NCI-H146 treated with DMSO at 0.1 percent for 48 hours (cell line): Measurements from ENCODE around the gene SLC27A4.
A peak's percentile ranks its signal among the peaks of the same experiment; 100 is the strongest.

Source experiments
- DNase-seq: peaks from one replicate; lab custom pipeline; 2025; ENCODE audit not compliant: unreplicated experiment; lab: John Stamatoyannopoulos, UW

The SLC27A4 gene

DNA sequence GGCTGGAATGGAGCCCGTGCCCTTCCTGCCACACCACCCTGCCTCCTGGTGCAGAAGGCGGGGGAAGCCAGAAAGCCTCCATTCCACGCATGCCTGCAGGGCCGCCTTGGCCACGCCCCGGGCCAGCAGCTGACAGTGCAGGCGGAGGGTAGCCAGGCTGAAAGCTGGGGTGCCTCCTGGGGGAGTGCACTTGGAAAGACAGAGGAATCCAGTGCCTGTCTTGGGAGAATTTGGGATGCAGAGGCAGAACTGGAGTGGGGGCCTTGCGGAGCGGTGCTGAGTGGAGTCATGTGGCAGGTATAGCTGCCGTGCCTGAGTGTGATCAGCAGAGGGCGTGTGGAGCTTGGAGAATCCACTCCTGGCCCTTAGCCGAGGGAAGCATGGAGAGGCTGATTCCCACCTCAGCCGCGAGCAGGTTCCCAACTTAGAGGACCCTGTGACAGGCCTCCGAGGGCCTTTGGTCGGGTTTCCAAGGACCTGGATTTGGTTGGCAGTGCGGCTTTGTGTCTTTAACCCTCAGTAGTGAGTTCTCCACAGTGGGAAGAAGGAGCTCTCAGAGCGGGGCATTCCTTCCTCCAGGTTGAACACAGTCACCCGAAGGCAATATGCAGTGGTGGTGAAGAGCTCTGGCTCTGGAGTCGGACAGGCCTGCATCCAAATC lies 21.8 kb downstream of the SLC27A4 start:
- peak; percentile 47 for DNase-seq

DNA sequence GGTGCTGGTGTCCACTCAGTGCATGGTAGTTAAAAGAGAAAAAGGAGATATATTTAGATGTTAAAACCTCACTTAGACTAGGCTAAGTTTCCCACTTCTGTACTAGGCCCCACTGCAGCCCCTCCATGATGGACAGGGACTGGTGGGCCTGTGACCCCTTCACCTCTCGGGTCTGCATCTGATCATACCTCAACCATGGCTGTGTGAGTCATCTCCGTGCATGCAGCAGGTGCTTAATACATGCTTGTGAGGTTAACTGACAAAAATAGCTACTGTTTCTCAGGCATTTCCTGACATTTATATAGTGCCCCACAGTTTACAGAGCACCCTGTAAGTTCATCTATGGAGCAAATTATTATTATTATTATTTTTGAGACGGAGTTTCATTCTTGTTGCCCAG lies 22.4 kb downstream of the SLC27A4 start:
- DNase-seq: no peak

DNA sequence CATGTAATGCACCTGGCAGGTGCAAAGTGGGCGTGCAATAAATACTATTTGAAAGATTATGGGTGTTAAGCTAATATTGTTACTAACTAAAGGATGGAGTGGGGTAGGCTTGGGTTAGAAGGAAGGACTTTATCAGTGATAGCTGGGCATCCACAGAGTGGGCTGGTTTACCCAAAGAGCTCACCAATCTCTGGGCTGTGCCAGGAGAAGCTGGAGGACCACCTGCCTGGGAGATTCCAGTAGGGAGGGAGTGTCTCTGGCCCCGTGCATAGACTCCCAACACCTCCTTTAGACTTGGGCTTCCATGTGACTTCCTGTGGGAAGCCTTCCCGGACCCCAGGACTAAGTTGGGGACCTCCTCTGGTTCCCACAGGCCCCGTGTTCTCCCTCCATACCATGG lies 25.2 kb downstream of the SLC27A4 start:
- DNase-seq: no peak

DNA sequence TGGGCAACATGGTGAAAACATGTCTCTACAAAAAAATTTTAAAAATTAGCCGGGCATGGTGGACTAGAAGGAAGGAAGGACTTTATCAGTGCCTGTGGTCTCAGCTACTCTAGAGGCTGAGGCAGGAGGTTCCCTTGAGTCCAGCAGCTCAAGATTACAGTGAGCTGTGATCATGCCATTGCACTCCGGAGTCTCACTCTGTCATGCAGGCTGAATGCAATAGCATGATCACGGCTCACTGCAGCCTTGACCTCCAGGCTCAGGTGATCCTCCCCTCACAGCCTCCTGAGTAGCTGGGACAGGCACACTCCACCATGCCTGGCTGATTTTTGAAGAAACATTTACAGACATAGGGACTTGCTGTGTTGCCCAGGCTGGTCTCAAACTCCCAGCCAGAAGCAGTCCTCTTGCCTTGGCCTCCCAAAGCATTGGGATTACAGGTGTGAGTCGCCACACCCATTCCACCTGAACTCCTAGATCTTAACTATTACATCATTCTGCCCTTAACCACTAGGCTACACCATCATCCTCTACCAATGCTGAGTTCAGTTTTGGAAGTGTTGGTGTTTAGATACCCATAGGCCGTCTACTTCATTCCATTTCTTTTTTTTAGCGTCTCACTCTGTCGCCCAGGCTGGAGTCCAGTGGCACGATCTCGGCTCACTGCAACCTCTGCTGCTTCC lies 28.8 kb downstream of the SLC27A4 start:
- no peak for DNase-seq

DNA sequence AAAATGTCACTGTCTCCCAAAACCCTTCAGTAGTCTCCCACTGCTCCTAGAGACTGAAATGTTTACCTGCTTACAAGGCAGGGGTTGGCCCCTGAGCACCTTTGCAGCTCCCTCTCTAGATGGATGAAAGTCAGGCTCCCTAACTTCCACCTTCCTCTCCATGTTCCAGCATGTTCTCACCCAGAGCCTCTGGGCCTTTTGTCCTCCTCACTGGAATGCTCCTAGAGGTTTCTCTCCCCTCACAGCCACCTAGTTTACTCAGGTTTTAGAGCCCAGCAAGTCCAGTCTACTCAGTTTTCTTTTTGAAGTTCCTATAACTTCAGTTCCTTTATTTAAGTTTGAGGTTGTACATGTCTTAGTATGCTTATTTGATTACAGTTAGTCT lies 30.0 kb downstream of the SLC27A4 start:
- no peak for DNase-seq

DNA sequence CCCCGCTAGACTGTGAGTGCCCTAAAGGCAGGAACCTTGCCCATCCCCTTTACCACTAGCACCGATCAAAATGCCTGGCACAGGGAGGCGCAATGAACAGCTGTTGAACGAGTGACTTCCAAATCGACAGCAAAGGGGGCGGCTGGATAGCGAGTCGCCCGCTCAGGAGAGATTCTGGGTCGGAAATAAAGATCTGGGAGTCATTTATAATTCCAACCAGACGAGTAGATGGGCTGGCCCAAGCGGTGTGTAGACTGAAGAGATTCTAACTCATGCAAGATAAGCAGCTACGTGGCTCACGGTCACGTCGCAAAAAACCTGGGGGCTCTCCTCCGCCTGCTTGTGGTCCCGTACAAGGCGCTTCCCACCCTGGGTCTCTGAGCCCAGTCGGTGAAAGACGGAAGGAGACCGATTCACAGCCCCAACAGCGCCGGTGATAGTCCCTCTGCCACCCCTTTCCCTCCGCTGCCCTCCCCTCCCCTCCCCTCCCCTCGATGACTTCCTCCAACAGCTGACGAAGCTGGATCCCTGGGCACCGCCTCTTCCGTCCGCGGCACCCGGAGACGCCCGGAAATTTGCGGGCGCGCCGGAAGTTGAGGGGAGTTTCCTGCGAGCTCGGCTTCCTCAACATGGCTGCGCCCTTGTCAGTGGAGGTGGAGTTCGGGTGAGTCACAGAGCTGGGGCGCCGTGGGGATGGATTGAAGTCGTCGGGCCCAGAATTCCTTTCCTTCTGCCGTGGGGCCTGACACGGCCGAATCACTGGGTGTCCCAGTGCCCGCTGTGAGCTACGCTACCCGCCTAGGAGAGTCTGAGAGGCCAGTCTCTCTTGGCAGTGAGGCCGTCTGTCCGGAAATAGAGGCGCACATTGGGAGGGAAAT lies 30.7 kb downstream of the SLC27A4 start, which contains the start of gene URM1:
Gene URM1 (plus strand): TSS at position 623 of the 878 bp plus-strand sequence. CDS start 7 bp downstream, at position 630.
- peak; percentile 74 for DNase-seq

DNA sequence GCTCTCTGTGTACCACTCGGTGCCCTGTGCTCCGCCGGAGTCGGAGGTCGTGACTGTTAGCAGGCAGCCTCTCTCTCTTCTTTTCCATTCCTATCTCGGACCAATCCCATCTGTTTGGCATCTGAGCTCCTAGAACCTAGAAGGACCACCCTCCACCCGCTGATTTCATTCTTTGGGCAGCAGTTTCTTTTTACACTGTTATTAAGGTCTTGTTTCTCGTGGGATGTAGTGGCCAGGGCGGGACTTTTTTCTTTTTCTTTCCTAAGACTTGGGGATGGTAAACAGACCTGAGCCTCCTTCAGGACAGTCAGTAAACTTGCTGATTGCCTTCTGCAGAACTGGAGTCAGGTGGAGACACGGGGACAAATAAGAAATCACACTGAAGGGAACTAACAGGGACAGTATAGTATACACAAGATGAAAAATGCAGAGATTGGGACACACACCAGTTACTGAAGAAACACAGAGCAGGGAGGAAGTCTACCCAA lies 31.3 kb downstream of the SLC27A4 start:
- DNase-seq: no peak

DNA sequence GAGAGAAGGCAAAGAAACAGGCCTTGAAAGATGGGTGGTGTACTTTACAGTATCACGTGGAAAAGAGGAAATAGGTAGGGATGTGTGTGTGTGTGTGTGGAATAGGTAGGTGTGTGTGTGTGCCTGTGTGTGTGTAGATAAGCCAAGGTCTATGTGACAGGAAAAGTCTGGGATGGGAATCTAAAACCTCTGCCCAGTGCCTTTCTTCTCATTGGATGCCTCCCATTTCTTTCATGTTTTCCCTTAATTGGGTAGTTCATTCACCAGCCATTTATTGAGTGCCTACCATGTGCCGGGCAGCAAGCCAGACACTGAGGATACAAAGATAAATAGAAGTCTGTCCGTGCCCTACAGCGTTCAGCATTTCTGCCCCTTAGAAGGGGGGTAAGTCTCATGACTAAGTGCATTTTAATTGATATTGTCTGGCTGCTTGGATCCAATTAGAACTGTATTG lies 31.9 kb downstream of the SLC27A4 start:
- DNase-seq: no peak

DNA sequence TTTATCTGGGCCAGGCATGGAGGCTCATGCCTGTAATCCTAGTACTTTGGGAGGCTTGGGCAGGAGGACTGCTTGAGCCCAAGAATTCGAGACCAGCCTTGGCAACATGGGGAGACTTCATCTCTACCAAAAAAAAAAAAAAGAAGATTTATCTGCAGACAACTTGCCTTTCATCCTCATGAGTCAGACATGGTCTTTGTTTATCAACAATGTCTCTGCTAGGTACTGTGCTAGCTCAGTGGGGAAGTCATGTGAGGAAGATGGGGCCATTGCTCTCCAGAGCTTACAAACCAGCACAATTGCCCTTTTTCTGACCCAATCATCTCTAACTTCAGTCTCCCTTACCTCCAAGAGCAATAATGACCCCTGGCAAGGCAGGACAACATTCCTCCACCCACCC lies 32.5 kb downstream of the SLC27A4 start:
- DNase-seq: no peak

DNA sequence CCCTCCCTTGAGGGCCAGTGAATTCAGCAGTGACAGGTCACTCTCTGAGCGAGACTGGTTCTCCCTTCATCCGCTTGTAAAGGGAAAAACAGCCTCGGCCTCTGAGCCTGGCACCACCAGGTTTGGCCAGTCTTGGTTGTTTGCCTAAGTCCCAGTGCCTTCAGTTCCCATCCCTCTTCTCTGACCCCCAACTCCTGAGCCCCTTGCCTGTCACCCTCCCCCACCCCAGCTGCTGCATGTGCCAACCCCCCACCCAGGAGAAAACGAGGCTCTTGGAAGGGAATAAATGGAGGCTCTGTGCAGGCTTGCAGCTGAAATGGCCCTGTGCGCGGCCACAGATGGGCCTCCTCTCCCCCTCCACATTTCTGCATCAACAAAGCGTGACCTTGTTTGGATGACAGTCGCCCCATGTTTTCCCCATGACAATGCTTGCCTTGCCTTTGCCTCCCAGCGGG lies 33.9 kb downstream of the SLC27A4 start:
- DNase-seq: no peak

DNA sequence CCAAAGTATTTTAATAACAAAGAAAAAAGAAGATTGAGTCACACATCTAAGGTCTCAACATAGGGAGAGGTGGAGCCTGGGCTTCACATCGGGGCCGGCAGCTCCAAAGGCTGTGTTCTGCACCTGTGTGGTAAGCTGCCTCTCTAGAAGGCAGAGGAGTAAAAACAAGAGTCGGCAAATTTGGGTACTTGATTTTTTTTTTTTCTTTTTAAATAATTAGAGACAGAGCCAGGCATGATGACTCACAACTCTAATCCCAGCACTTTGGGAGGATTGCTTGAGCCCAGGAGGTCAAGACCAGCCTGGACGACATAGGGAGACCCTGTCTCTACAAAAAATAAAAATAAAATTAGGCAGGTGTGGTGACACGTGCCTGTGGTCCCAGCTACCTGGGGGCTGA lies 35.5 kb downstream of the SLC27A4 start:
- DNase-seq: no peak

DNA sequence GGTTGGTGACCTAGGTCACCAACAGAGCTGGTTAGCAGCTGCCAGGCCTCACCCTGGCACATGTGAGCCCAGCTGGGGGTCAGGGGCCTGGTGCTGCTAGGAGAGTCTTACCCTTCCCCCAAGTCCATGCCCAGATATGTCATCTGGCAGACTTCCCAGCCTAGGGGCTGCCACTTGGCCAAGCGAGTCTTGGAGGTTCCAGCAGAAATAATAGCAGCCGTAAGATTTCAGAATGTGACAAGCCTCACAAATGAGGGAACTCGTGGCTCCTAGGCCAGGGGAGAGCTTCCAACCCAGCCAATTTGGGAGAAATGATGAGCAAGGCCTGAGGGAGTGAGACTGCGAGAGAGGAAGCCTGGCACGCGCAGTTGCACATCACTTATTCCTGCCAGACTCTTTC lies 41.9 kb downstream of the SLC27A4 start:
- DNase-seq: no peak

DNA sequence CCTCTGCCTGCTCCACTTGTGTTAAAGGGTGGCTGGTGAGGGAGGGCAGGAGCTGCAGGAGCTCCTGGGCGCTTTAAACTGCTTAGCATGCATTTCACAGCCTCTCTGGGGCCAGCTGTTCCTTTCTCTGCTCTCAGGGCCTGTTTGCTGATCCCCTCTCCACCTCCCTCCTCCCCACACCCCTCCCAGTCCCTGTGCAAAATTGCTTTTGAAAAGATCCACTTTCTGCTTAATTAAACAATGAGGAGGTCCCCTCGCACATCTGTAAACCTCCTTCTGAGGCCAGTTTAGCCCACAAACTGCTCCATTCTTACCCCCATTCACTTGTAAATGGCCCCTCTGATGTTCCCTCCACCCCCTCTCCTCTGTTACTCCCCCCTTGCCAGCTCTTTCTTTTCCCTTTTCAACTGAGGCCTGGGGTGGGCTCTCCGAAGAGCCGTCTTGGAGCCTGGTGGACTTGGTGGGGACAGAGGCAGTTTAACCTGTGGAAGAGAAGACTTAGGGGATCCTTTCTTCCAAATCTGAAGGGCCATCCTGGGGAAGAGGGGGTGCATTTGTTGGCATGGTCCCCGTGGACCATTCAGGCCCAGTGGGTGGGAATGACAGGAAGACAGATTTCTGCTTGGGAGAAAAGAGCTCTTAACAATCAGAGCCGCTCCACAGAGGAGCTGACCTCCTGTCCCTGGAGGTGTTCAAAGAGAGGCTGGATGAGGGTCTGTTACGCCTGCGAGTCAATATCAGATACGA lies 42.9 kb downstream of the SLC27A4 start:
- no peak for DNase-seq

DNA sequence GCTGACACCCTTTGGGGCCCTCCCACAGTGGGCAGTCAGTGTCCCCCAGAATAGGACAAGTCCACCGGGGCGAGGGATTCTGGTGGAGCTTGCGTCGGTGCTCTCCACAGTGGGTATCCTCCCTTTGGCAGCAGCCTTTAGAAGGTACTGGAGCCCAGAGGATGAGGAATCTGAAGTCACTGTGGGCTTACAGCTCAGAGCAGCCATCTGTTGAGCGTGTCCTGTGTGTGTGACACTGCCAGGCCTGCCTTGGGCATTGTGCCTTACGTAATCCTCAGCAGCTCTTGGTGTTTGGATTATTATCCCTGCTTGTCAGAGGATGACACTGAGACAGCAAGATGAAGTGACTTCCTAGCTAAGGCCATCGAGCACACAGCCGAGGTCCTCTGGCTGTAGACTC lies 43.5 kb downstream of the SLC27A4 start:
- DNase-seq: no peak

DNA sequence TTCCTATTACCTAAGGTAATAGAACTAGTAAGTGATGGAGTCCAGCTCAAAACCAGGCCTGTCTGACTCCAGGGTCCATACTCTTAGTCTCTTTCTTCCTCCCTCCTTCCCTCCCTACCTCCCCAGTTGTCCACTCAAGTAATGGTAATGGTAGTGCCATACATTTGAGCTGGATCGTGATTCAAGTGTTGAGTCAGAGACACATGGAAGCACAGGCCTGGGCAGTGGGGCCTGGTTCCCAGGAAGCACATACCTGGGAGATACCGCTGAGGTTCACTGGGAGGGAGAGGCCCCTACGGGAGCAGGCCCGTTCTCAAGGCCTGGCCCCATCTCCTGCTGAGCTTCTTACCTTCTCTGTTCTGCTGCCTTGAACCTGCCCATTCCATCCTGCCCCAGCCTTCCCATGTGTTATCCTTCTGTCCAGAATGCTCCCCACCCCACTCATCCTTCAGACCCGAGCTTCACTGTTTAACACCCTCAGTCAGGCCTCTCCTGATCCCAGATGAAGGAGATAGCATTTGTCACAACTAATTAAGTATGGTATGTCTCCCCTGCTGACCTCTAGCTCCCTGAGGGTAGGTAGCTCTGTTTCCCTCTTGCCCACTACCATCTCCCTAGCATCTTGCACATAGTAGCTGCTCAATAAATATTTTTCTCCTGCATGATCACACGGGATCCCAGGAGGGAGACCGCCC lies 44.6 kb downstream of the SLC27A4 start:
- DNase-seq: no peak

DNA sequence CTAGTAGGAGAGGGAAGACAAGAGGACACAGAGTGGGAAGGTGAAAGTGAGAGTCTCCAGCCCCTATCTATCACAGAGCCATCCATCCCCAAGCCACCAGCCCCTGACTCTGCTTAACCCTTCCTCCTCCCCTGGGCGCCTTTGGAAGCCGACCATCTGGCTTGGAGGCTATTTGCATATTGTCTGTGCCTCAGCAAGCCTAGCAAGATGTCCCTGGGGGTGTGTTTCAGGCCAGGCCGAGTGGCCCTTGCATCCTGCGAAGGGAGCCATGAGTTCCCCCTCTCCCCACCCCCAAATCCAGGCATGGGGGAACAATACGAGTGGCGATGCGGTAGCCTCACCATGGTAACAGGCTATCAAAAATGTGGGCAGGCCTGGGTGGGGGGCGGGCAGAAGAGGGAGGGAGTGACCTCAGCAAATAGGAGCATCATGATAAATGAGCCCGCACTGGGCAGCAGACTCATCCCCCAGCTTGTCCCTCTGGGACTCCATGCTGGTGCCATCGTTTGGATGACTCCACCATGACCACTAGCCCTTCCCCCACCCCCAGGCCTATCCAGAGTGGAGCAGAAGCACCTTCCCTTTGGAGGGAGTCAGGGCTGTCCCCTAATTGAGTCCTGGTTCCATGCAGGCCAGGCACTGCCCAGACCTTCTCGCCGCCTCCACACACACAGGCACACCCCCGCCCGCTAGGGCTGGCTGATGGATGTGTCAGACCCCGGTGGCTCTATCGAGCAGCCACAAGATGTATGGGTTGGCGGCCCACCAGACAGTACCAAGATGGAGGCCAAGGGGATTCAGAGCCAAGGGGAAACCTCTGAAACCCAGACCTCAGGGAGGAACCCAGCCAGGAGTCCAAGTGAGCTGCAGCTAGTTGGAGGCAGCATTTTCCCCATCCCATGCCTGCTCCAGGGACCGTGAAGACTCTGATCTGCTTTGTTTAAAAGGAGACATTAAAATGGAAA lies 45.5 kb downstream of the SLC27A4 start:
- no peak for DNase-seq

DNA sequence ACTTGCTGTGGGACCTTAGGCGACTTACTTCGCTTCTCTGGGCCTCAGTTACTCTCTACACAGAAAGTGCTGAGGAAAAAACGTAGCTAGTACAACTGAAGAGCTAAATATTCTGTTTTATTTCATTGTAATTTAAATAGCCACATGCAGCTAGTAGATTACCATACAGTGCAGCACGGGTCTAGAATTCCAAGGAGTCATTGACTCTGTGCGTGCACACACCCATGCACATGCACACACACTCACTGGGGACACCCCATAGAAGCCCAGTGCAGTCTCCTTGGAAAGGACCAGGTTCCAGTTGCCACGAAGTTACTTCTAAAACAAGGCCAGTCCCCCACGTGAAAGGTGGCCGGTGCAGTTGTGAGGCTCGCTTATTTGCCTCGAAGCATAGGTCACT lies 47.8 kb downstream of the SLC27A4 start:
- DNase-seq: no peak

DNA sequence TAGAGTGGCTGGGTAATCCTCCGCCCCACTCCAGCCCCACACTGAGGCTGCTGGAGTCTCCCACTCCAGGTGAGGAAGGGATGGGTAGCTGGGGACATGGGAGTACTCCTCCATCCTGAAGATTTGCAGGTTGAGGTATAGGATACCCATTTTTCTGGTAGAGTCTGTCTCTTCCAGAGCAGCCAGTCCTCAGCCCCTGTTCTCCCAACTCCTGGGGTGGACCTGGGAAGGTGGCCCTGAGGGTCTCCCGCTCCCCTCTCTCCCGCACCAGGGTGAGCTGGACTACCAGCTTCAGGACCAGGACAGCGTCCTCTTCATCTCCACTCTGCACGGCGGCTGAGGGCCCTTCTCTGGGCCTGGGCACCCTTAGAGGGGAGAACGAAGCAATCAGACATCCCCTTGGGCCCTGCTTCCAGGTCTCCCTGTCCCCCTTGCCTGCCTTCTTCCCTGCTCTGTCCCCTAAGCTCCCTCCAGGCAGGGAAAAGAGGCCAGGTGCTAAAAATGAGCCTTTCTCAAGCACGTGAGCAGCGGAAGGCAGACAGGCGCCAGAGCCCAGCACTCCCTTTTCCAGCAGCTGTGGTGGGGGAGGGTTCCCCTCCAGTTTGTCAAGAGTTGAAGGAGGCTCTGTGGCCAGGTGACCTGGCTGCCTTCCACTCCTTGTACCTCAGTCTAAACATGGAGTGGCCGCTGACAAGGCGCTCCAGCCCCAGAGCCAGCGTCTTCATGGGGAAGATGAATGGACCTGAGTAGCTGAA lies 49.2 kb downstream of the SLC27A4 start:
- DNase-seq: no peak
